ENCODE measurements around the gene KDM6B.
A peak's percentile ranks its signal among the peaks of the same experiment; 100 is the strongest.
"Not testable (repeated sequence)": the region's sequence is repeated elsewhere in the genome, so short reads cannot be mapped to it uniquely, and the experiment has no call there.

KDM6B gene, protein sequence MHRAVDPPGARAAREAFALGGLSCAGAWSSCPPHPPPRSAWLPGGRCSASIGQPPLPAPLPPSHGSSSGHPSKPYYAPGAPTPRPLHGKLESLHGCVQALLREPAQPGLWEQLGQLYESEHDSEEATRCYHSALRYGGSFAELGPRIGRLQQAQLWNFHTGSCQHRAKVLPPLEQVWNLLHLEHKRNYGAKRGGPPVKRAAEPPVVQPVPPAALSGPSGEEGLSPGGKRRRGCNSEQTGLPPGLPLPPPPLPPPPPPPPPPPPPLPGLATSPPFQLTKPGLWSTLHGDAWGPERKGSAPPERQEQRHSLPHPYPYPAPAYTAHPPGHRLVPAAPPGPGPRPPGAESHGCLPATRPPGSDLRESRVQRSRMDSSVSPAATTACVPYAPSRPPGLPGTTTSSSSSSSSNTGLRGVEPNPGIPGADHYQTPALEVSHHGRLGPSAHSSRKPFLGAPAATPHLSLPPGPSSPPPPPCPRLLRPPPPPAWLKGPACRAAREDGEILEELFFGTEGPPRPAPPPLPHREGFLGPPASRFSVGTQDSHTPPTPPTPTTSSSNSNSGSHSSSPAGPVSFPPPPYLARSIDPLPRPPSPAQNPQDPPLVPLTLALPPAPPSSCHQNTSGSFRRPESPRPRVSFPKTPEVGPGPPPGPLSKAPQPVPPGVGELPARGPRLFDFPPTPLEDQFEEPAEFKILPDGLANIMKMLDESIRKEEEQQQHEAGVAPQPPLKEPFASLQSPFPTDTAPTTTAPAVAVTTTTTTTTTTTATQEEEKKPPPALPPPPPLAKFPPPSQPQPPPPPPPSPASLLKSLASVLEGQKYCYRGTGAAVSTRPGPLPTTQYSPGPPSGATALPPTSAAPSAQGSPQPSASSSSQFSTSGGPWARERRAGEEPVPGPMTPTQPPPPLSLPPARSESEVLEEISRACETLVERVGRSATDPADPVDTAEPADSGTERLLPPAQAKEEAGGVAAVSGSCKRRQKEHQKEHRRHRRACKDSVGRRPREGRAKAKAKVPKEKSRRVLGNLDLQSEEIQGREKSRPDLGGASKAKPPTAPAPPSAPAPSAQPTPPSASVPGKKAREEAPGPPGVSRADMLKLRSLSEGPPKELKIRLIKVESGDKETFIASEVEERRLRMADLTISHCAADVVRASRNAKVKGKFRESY (N-terminal part only)

DNA sequence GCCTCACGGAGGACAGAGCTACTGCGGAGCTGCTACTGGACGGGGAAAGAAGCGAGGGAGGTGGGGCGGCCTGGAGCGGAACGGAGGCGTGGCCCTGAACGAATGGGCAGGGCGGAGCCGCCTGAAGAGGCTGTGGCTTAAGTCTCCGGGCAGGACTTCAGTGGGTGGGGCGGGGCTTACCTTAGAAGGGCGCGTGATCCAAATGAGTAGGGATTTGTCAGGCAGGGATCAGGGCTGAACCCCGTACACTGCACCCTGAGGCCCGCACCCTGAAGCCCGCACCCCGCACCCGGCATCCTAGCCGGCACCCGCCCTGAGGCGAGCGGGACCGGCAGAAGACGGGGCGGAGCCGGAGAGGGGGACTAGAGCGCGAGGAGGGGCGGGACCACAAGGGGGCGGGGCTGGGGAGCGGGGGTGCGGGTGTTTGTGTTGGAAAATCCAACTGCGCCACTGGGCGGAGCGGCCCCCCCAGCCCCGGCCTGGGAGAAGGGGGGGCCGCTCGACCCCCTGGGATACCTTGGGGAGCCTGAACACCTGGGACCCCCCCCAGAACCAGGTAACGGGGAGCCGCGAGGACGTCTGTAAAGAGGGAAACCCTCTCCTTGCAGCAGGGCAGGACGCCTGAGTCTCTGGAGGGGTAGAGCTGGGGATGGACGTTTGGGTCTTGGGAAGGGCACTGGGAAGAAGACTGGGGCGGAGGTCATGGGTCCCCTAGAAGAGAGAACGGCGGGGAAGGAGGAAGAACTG lies at the start of gene KDM6B:
Gene KDM6B (plus strand): TSS at position 423 of the 747 bp plus-strand sequence. CDS start 11,338 bp downstream, outside the sequence.
- DNase-seq: peak; percentile 85

DNA sequence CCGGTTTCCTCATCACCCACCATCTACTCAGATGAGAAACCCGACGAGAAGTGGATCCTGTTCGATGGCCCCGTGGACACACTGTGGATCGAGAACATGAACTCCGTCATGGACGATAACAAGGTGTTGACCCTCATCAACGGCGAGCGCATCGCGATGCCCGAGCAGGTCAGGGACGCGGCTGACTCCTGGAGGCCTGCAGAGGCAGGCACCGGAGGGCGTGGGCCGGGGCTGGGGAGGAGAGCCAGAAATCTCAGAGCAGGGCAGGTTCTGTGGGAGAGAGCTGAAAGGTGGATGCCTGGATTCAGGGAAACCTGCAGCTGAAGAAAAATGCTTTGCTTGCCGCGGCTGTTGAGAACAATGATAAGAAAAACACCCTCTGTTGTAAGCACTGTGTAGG lies 47.2 kb upstream of the KDM6B start:
- DNase-seq: no peak

DNA sequence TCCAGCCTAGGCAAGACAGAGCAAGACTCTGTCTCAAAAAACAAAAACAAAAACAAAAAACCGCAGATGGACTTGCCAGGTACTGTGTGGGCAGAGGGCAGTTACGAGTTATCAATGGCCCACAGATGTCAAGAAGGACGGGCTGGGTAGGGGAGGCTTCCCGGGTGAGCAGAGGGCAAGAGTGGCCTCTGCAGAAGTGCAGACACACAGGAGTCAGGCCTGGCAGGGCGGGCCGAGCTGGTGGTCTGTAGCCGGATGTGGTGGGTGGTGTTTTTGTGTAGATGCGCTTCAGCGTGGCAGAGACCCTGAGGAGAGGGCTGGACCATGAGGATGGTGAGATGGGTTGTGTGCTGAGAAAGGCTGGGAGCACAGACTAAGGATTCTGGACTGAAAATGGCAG lies 44.9 kb upstream of the KDM6B start:
- DNase-seq: no peak

DNA sequence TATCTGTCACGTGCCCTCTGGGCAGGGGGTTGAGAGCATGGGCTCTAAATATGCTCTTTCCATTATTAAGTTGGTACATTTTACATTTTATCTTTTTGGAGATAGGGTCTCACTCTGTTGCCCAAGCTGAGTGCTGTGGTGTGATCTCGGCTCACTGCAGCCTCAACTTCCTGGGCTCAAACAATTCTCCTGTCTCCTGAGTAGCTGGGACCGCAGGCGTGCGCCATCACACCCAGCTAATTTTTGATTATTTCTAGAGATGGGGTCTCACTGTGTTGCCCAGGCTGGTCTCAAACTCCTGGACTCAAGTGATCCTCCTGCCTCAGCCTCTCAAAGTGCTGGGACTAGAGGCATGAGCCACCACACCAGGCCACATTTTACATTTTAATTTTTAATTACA lies 43.9 kb upstream of the KDM6B start:
- DNase-seq: no peak

DNA sequence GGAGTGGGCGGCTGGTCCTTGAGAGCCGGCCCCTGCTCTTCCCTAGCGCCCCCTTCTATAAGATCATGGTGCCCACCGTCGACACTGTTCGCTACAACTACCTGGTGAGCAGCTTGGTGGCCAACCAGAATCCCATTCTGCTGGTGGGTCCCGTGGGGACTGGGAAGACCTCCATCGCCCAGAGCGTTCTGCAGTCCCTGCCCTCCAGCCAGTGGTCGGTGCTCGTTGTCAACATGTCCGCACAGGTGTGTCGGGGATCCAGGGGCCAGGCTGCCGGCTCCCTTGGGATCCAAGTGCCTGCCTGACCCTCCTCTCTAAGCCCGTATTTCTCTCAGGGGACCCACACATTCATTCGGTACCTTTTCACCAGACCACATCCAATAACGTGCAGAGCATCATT lies 41.4 kb upstream of the KDM6B start:
- DNase-seq: no peak

DNA sequence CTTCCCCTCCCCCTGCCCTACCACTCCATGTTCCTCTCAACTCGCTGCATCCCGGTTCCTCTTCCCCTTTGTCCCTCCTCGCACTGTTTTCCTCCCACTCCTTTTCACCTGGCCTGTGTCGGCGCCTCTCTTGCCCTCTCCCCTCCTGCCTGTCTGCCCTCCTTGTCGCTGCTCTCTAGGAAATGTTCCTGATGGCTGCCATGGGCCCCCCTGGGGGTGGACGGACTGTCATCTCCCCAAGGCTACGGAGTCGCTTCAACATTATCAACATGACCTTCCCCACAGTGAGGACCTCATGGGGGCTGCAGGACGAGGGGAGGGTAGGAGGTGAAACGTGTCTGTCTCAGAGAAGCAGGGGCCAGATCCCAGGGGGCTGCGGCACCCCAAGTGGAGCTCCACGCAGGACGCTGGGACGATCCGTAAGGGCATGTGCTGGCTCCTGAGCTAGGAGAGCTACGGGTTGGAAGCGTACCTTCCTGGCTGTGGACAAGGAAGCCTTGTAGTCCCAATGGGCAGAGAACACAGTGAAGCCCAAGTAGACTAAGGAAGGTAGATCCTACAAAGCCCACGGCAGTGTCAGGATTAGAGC lies 39.8 kb upstream of the KDM6B start:
- DNase-seq: no peak

DNA sequence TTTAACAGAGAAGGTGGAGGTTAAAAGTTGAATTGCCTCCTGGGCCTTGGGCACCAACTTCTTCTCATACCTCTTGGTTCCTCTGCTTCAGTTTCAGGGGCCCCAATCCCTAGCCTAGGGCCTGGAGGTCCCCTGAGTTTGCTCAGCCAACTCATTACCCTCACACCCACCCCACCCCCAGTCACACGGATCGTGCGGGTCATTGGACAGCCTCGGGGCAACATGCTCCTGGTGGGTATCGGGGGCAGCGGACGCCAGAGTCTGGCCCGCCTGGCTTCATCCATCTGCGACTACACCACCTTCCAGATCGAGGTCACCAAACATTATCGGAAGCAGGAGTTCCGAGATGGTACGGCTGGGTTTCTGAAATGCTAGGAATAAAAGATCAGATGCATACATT lies 36.0 kb upstream of the KDM6B start:
- DNase-seq: no peak

DNA sequence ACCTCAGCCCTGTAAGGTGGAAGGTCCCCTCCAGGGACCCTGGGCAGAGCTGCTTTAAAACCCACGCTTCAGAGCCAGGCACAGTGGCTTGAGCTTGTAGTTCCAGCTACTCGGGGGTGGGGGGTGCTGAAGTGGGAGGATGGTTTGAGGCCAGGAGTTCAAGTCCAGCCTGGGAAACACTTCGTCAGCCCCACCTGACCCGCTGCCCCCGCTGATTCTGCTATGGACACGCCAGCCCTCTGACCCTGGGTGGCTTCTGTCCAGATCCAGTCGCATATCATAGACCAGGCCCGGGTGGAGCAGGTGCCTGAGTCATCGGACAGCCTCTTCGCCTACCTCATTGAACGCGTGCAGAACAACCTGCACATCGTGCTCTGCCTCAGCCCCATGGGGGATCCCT lies 35.2 kb upstream of the KDM6B start:
- no peak for DNase-seq

DNA sequence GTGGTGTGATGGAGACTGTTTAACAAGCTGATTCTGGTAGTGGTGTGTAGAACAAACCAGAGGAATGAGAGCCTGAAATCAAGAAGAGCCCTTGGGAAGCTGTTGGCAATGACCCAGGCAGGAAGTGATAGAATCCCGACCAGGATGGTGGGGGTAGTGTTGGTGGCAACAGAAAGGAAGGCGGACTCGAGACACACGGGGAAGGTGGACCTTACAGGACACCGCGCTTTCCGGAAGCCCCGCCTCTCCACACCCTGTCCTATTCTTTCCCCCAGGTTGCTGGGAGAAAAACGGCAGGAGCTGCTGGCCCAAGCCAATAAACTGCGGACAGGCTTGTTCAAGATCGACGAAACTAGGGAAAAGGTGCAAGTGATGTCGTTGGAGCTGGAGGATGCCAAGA lies 30.0 kb upstream of the KDM6B start:
- no peak for DNase-seq

DNA sequence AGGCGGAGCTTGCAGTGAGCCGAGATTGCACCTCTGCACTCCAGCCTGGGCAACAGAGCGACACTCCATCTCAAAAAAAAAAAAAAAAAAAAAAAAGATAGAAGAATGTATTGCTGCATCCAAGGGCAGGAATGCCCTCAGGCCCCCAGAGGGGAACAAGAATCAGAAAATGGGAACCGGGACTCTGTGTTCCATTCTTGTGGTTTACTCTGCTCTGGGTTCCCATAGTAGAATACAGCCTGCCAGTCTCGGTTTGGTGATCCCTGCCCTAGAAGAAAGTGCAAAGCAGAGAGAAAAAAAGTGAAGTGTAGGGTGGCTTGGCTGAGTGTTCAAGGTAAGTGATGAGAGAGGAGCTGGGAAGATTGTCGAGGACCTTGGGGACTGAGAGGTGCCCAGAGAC lies 27.4 kb upstream of the KDM6B start:
- DNase-seq: no peak

DNA sequence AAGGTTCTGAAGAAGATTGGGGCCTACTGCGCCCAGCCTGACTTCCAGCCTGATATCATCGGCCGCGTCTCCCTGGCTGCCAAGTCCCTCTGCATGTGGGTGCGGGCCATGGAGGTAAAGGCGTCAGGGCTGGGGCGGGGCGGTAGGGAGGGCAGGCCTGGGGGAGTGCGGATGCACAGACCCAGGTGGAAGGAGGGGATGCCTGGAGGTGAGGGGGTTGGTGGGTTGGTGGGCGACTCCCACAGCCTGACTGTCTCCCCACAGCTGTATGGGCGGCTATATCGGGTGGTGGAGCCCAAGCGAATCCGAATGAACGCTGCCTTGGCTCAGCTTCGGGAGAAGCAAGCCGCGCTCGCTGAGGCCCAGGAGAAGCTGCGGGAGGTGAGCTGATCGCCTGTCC lies 26.8 kb upstream of the KDM6B start:
- DNase-seq: no peak

DNA sequence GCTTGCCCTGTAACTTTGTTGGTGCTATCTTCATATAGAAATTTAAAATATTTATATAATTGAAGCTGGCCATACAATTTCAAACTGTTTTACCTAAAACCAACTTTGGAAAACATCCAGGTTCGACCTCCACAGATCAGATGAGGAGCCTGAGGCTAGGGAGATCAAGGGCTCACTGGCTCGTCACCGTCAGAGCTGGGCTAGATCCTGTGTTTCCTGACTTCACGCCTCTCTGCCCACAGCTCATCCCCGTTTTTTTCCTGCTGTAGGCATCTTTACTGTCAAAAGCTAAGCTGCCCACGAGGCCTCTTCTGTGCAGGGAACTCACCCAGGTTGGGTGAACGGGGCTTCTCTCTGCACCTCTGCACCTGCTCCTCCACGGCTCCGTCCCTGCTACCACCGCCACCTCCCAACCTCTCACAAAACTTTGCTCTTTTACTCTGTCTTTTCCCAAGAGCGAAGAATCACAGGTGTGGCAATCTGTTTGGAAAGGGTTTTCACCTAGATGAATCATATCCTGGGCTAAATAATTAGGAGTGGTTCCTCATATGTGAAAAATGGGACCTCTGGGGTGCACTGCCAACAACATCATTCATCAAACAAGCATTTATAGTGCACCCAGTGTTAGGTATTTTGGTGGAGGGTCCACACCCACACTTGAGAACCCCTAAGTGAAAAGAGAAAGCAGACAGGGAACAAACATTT lies 24.8 kb upstream of the KDM6B start:
- DNase-seq: no peak

DNA sequence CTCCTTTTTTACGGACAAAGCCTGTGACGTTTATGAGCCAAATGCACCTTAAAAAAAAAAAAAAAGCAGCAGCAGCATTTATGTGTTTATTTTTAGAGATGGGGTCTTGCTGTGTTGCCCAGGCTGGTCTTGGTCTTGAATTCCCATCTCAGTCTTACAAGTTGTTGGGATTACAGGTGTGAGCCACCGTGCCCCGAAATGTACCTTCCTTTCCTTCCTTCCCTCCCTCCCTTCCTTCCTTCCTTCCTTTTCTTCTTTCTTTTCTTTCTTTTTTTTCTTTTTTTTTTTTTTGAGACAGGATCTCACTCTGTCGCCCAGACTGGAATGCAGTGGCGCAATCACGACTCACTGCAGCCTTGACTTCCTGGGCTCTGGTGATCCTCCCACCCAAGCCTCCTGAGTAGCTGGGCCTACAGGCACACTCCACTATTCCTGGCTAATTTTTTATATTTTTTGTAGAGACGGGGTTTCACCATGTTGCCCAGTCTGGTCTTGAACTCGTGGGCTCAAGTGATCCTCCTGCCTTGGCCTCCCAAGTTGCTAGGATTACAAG lies 24.1 kb upstream of the KDM6B start:
- not testable (repeated sequence) for DNase-seq

DNA sequence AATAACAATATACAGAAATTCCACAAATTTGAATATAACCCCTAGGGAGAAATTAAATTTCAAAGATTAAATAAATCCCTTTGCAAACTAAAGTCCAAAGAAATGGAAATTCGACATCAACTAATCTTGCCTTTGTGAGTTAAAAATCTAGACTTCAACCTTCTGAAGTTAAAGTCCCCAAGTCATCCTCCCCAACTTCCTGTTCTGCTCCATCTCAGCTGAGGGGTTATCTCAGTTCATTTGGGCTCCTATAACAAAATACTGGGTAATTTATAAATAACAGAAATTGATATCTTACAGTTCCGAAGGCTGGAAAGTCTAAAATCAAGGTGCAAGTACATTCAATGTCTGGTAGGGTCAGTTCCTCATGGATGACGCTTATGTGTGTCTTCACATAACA lies 22.8 kb upstream of the KDM6B start:
- no peak for DNase-seq

DNA sequence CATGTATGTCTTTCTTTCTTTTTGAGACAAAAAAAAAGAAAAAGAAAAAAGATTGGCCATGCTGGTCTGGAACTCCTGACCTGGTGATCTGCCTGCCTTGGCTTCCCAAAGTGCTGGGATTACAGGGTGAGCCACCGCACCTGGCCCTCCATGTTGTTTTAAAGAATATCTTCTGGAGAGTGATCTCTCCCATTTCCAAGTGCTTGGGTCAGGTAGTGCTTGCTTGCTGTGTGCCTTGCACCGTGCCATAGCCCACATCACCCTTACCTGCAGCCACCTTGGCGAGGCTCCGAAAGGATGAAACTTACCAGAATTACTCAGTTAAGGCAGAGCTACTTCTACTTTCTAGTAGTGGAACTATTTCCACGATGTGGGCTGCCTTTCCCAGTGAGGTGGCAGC lies 19.0 kb upstream of the KDM6B start:
- no peak for DNase-seq

DNA sequence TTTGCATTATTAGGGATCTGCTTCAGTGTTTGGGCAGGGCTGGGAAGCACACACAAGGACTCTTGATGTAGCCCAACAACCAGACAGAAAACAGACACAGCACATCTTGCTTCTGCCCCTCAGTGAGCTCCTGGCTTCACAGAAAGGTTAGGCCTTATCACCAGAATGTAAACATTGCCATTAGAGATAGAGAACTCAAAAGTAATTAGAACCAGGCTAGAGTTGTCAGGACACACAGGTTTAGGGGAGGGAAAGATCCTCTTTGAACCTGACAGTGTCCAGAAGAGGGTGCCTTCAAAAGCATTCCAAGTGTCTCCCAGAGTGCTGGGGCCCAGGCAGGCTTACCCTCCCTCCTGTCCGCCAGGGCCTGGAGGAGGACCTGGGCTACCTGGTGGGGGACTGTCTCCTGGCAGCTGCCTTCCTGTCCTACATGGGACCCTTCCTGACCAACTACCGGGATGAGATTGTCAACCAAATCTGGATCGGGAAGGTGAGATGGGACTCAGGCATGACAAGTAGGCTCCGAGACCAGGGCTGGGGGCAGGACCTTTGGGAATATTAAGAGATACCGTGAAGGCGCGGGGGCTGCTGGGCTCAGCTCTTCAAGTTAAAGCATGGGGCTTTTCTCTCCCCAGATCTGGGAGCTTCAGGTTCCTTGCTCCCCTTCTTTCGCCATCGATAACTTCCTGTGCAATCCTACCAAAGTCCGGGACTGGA lies 16.9 kb upstream of the KDM6B start:
- DNase-seq: no peak

DNA sequence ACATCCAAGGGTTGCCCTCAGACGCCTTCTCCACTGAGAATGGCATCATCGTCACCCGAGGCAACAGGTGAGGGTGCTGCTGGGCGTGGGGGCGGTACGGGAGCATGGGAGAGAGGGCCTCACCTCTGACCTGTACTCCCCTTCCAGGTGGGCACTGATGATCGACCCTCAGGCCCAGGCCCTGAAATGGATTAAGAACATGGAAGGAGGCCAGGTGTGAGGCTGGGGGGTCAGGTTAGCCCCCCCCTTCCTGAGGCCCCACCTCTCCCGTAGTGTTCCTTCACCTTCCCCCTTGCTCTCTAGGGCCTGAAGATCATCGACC lies 16.4 kb upstream of the KDM6B start:
- DNase-seq: no peak

DNA sequence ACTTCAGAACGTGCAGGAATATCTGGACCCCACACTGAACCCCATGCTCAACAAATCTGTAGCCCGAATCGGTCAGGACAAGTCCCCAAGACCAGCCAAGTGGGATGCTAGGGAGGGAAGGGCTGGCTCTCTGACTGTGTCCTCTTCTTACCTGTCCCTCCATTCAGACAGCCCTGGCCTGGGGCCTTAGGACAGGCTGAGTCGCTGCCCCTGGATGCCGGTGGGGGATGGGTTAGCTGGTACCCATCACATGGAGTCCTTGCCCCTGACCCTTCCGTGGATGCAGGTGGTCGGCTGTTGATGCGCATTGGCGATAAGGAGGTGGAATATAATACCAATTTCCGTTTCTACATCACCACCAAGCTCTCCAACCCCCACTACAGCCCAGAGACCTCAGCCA lies 16.0 kb upstream of the KDM6B start:
- no peak for DNase-seq

DNA sequence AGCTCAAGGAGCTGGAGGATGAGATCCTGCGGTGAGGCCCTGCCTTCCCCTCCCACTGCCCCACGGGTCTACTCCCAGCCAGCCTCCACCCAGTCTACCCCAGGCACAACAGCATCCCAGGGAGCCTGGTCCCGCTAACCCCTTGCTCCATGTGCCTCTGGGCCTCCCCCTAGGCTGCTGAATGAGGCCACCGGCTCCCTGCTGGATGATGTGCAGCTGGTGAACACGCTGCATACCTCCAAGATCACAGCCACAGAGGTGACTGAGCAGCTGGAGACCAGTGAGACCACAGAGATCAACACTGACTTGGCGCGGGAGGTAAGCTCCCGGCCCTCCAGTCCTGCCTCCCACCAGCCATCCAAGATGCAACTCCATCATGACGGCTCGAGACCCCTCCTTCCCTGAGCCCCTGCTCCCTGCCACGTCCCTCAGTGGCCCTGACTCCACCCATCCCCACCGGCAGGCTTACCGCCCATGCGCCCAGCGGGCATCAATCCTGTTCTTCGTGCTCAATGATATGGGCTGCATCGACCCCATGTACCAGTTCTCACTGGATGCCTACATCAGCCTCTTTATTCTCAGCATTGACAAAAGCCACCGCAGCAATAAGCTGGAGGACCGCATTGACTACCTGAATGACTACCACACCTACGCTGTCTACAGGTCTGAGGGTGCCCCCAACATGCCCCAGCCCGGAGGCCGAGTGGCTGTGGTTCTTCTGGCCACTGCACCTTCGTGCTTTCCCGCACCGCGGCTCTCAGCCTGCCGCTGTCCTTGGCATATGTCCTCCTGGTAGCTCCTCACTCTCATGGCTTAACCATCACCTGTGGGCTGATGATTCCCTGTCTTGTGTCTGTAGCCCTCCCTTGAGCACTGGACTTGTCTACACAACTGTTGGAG lies 15.0 kb upstream of the KDM6B start:
- no peak for DNase-seq

DNA sequence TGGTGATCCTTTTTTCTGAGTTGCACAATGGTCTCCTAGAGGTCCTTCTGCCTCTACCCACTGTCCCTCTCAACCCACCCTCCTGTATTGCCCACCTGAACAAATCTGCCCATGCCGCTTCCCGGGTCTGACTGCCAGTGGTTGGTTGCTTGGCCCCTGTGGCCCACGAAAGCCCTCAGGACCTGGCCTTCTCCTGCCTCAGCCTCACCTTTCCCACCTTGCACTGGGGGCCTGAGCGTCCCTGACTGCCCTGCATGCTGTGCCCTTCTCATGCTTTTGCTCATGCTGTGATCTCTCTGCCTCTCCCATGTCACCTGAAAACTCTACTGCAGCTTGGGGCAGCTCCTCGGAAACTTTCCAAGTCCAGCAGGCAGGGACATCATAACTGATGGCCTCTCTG lies 13.8 kb upstream of the KDM6B start:
- DNase-seq: no peak

All from stimulated activated CD4-positive, alpha-beta T cell treated with anti-CD3 and anti-CD28 coated beads, Interleukin-1b, Interleukin-23, amount 100 ng/mL, for 48 hours (primary cell).